Stomach (tissue), 4 donors: ENCODE data around the gene ALAD.

ENCODE experiments used
- CTCF ChIP-seq, 7 experiments: fragments of 450-650 bp in 4 of 7; fragments of 200-600 bp in 3 of 7; sonication (generic) in 3 of 7; IDR thresholded peaks; one replicate each; pipeline ENCODE4 v1.5.1; 2016 to 2019; ENCODE audit warnings: antibody characterized with exemption in 7 of 7, control low read depth in 2 of 7, mild to moderate bottlenecking in 1 of 7
- EP300 ChIP-seq: sonication (generic); formaldehyde crosslinking; IDR thresholded peaks from one replicate; pipeline ENCODE4 v1.6.1; 2017; ENCODE audit warnings: antibody characterized with exemption
- POLR2A ChIP-seq, 4 donors: fragments of 450-650 bp; IDR thresholded peaks; one replicate each; pipeline ENCODE4 v1.6.1; 2016; ENCODE audit warnings: antibody characterized with exemption in 4 of 4, control low read depth in 2 of 4, mild to moderate bottlenecking in 1 of 4, moderate library complexity in 1 of 4
- POLR2AphosphoS5 ChIP-seq, 3 donors: sonication (generic); formaldehyde crosslinking; IDR thresholded peaks; one replicate each; pipeline ENCODE4 v1.6.1; 2016; ENCODE audit warnings: antibody characterized with exemption in 3 of 3

DNA sequence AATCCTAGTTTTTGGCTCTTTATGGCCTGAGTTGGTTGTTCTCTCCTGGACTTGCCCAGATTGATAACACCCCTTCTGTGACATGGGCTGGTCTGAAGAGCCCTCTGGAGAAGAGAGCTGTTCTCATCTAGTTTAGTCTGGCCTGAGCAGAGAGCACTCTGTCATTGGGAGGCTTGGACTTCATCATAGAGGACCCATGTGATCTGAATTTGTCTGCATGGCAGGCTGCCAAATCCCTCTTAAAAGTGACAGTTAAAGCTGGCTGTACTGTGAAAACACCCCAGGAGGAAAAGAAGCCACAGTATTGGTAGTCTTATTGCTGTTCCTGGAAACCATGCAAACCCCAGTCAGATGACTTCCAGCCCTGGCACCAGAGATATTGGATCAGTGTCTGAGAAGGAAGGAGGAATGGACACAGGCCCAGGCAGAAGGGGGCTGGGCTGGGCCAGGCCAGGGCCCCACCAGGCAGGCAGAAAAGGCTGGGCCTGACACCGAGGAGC is 57.3 kb downstream of the ALAD start:
- TF ChIP-seq CTCF (IDR thresholded peaks at IDR 0.05): no peak
- peak; percentile 1 to 54 (median 11) for TF ChIP-seq POLR2AphosphoS5 (IDR thresholded peaks at IDR 0.05)
- no peak for TF ChIP-seq POLR2A (IDR thresholded peaks at IDR 0.05)
- TF ChIP-seq EP300: no peak
